HG03460 (cell line): ENCODE measurements around the gene RIMBP2.

Experiments
- ATAC-seq: cut with Tn5 transposase; IDR thresholded peaks from one replicate; pipeline ENCODE4 v1.9.1; 2021; ENCODE audit not compliant: unreplicated experiment

RIMBP2 gene

GRCh38 chr12:130555221-130555620, 160.9 kb downstream of the RIMBP2 start:
- ATAC-seq: no peak

DNA sequence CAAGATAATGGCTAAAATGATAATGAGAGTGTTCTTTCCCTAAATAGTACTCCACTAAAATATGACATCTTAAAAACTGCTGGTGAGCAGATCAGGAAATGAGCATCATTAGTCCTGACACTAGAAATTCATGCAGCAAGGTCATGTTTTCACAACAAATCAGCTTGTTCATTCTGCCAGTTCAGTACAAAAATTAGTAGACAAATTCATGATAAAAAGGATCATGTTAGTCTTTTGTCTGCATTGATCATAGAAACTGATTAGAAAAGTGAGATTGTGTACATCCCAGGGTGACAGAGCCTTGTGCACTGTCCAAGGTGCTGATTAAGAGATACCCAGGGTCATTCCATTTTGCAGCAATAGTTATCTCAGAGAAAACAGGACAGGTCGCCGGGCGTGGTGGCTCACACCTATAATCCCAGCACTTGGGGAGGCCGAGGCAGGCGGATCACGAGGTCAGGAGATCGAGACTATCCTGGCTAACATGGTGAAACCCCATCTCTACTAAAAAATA, 163.6 kb downstream of the RIMBP2 start:
- no peak for ATAC-seq

DNA sequence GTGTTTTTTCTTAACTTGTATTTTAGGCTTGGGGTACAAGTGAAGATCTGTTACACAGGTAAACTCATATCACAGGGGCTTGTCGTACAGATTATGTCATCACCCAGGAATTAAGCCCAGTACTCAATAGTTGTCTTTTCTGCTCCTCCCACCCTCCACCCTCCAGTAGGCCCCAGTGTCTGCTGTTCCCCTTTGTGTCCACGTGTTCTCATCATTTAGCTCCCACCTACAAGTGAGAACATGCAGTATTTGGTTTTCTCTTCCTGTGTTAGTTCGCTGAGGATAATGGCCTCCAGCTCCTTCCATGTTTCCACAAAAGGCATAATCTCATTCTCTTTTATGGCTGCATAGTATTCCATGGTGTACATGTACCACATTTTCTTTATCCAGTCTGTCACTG, 166.7 kb downstream of the RIMBP2 start:
- ATAC-seq: no peak

- ATAC-seq: no peak
These were observed 168.5 kb downstream of the RIMBP2 start for GRCh38 chr12:130547480-130548155.

GRCh38 chr12:130546494-130546893, 169.6 kb downstream of the RIMBP2 start:
- no peak for ATAC-seq

GRCh38 chr12:130545475-130545874, 170.6 kb downstream of the RIMBP2 start:
- no peak for ATAC-seq

GRCh38 chr12:130540376-130540775, 175.7 kb downstream of the RIMBP2 start:
- no peak for ATAC-seq

- ATAC-seq: no peak
These were observed 177.6 kb downstream of the RIMBP2 start for GRCh38 chr12:130538343-130539095.

- ATAC-seq: no peak
These were observed 178.4 kb downstream of the RIMBP2 start for GRCh38 chr12:130537655-130538054.

DNA sequence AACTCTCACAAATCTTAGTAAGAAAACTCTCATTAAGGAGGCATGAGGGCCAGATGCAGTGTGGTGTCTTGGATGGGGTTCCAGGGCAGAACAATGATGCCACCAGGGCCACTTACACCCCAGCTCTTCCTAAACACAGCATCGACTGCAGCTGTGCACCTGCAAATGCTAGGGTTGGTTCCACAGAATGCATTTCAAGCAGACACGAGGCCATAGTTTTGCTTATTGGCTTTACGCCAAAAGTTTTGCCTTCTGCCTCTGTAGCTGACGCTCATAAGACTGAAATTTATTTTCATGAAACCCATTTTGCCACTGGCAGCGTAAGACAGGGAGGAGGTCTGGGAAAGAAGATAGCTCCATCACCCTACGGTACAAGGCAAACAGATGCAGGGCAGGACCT, 179.0 kb downstream of the RIMBP2 start:
- ATAC-seq: no peak

GRCh38 chr12:130530429-130530828, 185.7 kb downstream of the RIMBP2 start:
- ATAC-seq: no peak

- no peak for ATAC-seq
These were observed 186.3 kb downstream of the RIMBP2 start for GRCh38 chr12:130529781-130530180.

DNA sequence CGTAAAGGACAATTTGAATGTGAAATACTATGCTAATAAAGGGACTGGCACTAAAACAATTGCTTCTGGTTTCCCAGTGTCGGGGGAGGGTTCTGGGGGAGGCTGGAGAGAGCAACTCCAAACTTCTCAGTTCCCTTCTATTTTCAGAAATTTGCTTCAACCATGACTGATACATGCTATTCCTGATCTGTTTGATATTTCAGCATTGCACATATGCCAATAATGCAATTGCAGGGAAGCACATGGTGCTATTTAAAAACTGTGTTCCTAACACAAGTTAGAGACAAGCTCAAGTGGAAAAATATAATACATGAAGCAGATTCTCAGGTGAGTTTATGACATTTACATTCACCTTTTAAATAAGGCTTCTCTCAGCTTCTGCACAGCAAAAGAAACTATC, 188.9 kb downstream of the RIMBP2 start:
- ATAC-seq: no peak

DNA sequence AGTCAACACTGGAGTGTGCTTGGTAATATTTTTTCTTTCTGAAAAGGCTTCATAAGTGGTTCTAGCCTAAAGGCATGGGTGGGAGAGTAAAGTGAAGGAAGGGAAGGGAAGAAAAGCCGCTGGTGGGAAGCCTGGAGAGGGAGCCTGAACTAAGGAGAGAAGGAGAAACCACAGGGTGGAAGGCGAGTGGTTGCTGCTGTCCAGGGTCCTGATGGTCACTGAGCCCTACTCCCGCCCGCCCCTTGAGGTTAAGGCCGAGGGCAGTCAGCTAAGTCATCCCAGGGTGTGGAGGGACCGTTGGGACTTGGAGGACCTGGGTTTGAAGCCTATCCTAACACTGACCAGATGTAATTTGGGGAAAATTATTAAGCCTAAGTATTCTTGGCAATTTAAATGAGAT, 189.3 kb downstream of the RIMBP2 start:
- no peak for ATAC-seq

- ATAC-seq: no peak
These were observed 190.5 kb downstream of the RIMBP2 start for GRCh38 chr12:130525384-130526172.

DNA sequence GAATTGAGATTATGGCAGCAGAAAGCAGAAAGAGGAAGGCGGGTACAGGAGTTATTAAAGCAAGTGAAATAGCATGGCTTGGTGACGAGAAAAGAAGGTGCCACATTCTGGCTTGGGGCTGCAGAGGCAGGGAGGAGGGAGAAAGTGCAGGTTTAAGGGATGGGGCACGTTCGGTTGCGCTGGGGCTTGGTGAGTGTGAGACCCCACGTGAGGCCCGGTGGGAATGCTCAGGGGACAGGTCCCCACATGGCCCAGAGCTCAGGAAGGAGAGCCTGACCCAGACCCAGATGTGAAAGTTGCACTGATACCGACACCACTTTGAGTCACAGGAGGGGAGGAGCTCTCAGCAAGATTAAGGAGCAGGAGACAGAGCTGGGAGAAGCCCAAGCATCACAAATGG, 191.3 kb downstream of the RIMBP2 start:
- no peak for ATAC-seq

DNA sequence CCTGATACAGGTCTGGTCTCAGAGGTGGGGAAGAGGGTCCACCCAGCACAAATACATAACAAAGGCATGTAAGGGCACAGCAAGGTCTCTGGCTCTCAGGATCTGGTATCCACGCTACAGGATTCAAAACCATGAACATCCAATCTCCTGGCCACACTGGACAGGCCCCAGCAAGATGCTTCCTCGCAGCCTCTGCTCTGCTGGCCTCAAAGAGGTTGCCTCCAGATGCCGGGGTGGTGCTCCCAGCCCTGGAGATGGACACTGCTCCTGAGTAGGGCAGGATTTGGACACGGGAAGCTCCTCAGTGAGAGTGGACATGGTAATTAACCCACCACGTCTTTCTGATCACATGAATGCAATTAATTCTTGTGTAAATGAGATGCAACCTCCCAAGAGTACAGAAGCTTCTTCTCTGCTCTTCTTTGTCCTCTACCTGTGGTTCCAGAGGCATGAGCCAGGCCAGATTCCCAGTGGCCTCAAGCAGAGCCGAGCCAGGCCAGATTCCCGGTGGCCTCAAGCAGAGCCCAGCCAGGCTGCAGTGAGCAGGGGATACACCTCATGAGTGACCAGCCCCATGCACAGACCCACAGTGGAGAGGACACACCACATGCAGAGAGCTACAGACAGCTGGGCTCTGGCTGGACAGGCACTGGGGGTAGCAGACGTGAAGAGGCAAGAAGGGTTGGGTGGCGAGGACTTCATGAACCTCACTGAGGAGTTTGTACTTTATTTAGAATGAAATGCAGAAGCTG, 192.1 kb downstream of the RIMBP2 start:
- no peak for ATAC-seq

GRCh38 chr12:130523208-130523607, 192.9 kb downstream of the RIMBP2 start:
- no peak for ATAC-seq

DNA sequence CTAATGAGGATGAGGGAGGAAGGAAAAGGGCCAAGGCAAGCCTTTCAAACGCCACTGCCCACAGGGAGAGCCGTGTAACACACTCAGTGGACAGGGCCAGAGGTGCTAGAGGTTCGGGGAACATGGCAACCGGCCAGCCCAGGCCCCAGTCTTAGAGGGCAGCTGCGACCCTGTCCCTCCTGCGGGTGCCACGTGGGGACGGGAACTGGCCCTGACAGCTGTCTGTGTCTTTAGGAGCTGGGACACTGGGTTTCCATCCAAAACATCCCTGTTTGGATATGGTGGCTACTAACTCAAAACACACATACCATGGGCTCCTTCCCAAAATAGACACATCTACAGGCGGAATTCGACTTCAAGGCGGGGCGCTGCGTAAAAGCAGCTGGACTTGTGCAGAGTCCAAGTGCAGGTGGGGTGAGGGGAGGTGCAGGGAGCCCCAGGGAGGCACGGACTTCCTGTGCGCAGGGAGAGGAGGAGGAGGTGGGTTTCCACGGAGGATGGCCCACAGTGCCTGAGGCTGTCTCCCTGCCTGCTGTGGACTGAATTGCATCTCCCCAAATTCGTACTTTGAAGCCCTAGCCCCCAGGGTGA, 193.8 kb downstream of the RIMBP2 start:
- ATAC-seq: no peak

GRCh38 chr12:130521375-130522124, 194.5 kb downstream of the RIMBP2 start:
- ATAC-seq: no peak
